ENCODE results near the gene EIF2AK3. TPM values are rescaled to one million over a fixed set of nuclear protein-coding genes. Genes with fewer than 3 reads are reported as not detected.

EIF2AK3 gene
- total RNA-seq, 1 experiment from 2014 or later, result 19.3 TPM

GRCh38 chr2:88600038-88600465 lies 27.2 kb downstream of the EIF2AK3 start:
- H4K5ac ChIP-seq (ENCODE audit: insufficient read length, low read depth, low read length), result no peak overlapping the region
- no peaks in the 10 kb centered on the region for H3K9me3 ChIP-seq (ENCODE audit: control insufficient read depth, low read depth, low read length)
- peaks cover 8% of the 10 kb centered on the region for H3K4me1 ChIP-seq (ENCODE audit: insufficient read depth, low read length)
- no peak overlapping the region for H3T11ph ChIP-seq (ENCODE audit: low read length)
- no peak overlapping the region for H2BK15ac ChIP-seq (ENCODE audit: low read depth, low read length)
- no peaks in the 10 kb centered on the region for H3K23me2 ChIP-seq (ENCODE audit: insufficient read length, low read depth, low read length, poor library complexity, severe bottlenecking)
- peak overlapping the region; percentile 19 for H3K4me2 ChIP-seq (ENCODE audit: insufficient read depth, insufficient read length, low read length)
- no peak overlapping the region for H2BK12ac ChIP-seq (ENCODE audit: insufficient read length, low read depth, low read length)
- peak; percentile 51 for DNase-seq
- H3K9me3 Mint-ChIP-seq, result no peaks in the 10 kb centered on the region; a peak in 1 of 5 replicates
- no peak for TF ChIP-seq CTCF (conservative IDR thresholded peaks at IDR 0.05)
- no peaks in the 10 kb centered on the region for H3K27me3 ChIP-seq (ENCODE audit: insufficient read depth, low read length)
- no peak overlapping the region for H2AK5ac ChIP-seq (ENCODE audit: insufficient read length, low read length)
- no peaks in the 10 kb centered on the region for H3K27me3 Mint-ChIP-seq (ENCODE audit: low read depth)
- no peak overlapping the region for H2BK120ac ChIP-seq (ENCODE audit: low read depth, low read length, poor library complexity, severe bottlenecking)
- no peak overlapping the region for H3K14ac ChIP-seq (ENCODE audit: insufficient read depth, low read length)
- no peak overlapping the region for H3K27ac ChIP-seq (ENCODE audit: insufficient read length, low read depth, low read length)
- H3K4me3 Mint-ChIP-seq, result no peak overlapping the region
- no peak overlapping the region for H2BK20ac ChIP-seq (ENCODE audit: low read depth, low read length, poor library complexity, severe bottlenecking)
- H3K79me1 ChIP-seq (ENCODE audit: insufficient read depth, low read depth, low read length, poor library complexity, severe bottlenecking), result no peaks in the 10 kb centered on the region
- no peaks in the 10 kb centered on the region for H3K79me2 ChIP-seq (ENCODE audit: insufficient read depth, low read length)
- peak overlapping the region in 1 of 3 experiments; percentile 96; a peak in 2 of 7 replicates for H3K27ac Mint-ChIP-seq
- H4K91ac ChIP-seq (ENCODE audit: insufficient read length, low read depth, low read length), result no peak overlapping the region
- H3K56ac ChIP-seq (ENCODE audit: insufficient read length, low read depth, low read length), result no peak overlapping the region
- no peaks in the 10 kb centered on the region for H4K20me1 ChIP-seq (ENCODE audit: control insufficient read depth, insufficient read depth, insufficient read length)
- H4K8ac ChIP-seq (replicated peaks; ENCODE audit: insufficient read length, low read depth, low read length), result no peak overlapping the region
- WGBS (ENCODE audit: extremely low coverage, insufficient read length, low lambda C conversion rate), result no CpG with 5 or more reads among the region's 4 CpGs
- H2AFZ ChIP-seq (ENCODE audit: low read length), result no peak overlapping the region
- H3K18ac ChIP-seq (ENCODE audit: insufficient read length, low read depth, low read length), result no peak overlapping the region
- no peak overlapping the region for H3K23ac ChIP-seq (ENCODE audit: insufficient read length, low read depth, low read length)
- no peak overlapping the region for H3K9ac ChIP-seq (ENCODE audit: extremely low read depth, insufficient read length, low read length)
- H3K36me3 Mint-ChIP-seq (ENCODE audit: insufficient read depth in 1 of 3, low read depth in 3 of 3), result peaks cover 0 to 4% (median 1%) of the 10 kb centered on the region in 3 experiments; a peak in 1 of 7 replicates
- peaks cover 54 to 65% of the 10 kb centered on the region in 2 experiments for H3K4me1 Mint-ChIP-seq
- no peak overlapping the region for H3K4ac ChIP-seq (ENCODE audit: low read depth, low read length)
- H2BK5ac ChIP-seq (ENCODE audit: insufficient read length, low read length), result no peak overlapping the region
